GM10266 (cell line): ENCODE measurements around the gene COMTD1.
"Not testable (repeated sequence)": the region's sequence is repeated elsewhere in the genome, so short reads cannot be mapped to it uniquely, and the experiment has no call there.

Experiments used
- DNase-seq: peaks from one replicate; pipeline ENCODE4 v3.0.0; 2012; ENCODE audit errors: extremely low spot score
- CTCF ChIP-seq: IDR thresholded peaks from 2 replicates; pipeline ENCODE4 v1.5.1; 2012; ENCODE audit warnings: mild to moderate bottlenecking, low read depth; ENCODE audit not compliant: control insufficient read depth, insufficient read depth; ENCODE audit errors: missing control alignments

COMTD1 gene

GRCh38 chr10:75197906-75198305, 37.9 kb downstream of the COMTD1 start:
- no peak for DNase-seq
- no peak for TF ChIP-seq CTCF

DNA sequence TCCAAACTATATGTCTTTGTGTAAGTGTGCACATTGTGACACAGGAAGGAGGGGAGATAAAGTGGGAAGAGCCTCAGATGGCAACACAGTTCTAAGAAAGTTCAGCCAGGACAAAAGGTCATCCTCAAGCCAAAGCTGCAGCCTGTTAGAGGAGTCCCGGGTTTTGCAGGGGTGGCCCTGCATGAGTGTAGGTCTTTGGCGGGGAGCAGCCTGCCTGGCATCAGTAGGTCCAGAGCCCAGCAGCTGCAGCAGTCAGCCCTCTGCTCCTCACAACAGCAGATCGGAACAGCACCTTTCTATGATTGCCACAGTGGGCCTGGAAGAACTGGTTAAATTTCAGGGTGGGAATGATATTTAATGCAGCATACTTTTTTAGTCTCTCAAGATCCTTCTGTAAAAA, 38.7 kb downstream of the COMTD1 start:
- TF ChIP-seq CTCF = no peak

DNA sequence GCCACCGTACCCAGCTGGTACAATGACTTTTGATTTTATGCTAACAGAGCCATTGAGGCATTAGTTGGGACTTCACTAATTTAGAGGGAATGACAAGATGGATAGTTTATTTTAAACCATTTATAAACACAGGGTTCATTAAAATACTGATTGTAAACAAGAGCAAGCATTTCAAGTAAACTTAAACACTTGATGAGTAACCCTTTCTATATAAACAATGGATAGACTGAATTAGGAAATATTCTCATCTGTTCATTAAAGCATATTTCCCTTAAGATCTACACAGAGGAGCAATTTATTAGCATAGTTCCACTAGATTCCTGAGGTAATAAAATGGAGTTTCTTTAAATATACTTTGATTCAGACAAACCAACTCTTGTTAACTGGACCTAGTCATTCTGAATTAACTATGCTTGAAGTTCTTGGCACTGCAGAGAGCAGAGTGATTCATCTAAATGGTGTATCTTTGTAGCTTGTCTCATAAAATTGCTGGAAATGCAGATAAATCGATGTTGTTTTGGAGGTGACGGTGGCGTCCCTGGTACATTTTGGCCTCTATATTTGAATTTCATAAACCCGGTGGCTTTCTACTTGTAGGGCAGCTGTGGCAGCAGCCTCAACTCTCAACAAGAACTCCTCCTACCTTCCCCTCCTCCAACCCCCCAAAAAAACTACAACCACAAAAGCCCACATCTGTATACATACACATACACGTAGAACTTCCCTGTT, 40.6 kb downstream of the COMTD1 start:
- no peak for TF ChIP-seq CTCF
- no peak for DNase-seq

More for the DNA sequence above, 38.7 kb downstream of the COMTD1 start:
- no peak for DNase-seq

- not testable (repeated sequence) for DNase-seq
These were observed 41.1 kb downstream of the COMTD1 start for GRCh38 chr10:75194625-75195024.

GRCh38 chr10:75191821-75192568, 43.8 kb downstream of the COMTD1 start:
- DNase-seq = no peak
- TF ChIP-seq CTCF = no peak

DNA sequence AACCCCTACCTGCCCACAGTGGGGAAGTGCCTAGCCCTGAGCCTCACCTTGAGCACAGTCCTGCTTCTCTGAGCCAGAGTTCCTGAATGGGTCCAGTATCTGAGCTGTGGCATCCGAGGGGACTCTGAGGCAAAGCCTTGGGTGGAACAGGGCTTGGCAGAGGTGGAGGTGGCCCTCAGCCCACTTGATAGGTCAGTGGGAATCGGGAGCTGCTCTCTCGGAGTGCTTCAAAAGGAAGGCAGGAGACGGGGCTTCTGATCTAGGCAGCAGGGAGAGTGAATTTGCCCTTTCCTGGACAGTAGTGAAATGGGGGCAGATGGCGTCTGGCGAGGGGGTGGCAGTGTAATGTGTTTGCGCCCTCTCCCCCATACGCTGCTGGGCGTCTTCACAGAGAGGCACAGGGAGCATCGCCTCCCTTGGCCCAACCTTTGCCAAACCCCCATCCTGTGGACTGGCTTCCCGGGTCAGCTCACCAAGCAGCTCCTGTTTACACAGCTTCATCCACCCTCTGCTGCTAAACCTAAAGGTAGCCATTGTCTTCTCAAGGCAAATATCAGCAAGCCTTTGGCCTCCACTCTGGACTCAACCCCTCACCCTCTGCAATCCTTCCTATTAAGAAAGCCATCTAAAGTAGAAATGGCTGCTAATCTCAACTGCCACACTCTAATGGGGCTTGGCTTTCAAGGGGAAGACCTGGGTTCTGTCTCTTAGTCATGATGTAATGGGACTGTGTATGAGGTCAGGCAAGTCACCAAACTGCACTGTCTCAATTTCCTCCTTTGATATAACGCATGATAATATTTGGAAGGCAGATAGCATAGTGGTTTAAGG, 46.3 kb downstream of the COMTD1 start:
- DNase-seq = no peak
- no peak for TF ChIP-seq CTCF

- not testable (repeated sequence) for DNase-seq
These were observed 47.2 kb downstream of the COMTD1 start for GRCh38 chr10:75188522-75188921.

- peak; percentile 62 for DNase-seq
- TF ChIP-seq CTCF = peak; percentile 69
These were observed 47.8 kb downstream of the COMTD1 start for GRCh38 chr10:75187961-75188426.
